Activated naive CD4-positive, alpha-beta T cell treated with anti-CD3 and anti-CD28 coated beads, Interleukin-2, amount 10 ng/mL, durations not matched to agents 7 days and 5 days (primary cell): ENCODE measurements around the gene USP6.
"Not testable (repeated sequence)": the region's sequence is repeated elsewhere in the genome, so short reads cannot be mapped to it uniquely, and the experiment has no call there.

Experiments
- CTCF ChIA-PET: fragments of 350-600 bp; sonication (Branson Sonifier 250); formaldehyde crosslinking; loops from one replicate; lab custom pipeline; 2021; ENCODE audit warnings: antibody characterized with exemption; lab: Charles Lee
- DNase-seq: peaks from one replicate; pipeline ENCODE4 v3.0.0-alpha.2; 2020
- H3K27ac Mint-ChIP-seq: one replicate; pipeline ENCODE4 v1.8.0; 2021; ENCODE audit warnings: mild to moderate bottlenecking, moderate library complexity, mixed read lengths
- H3K27me3 Mint-ChIP-seq: one replicate; pipeline ENCODE4 v1.8.0; 2021; ENCODE audit warnings: mild to moderate bottlenecking, mixed read lengths
- H3K36me3 Mint-ChIP-seq: one replicate; pipeline ENCODE4 v1.8.0; 2021; ENCODE audit warnings: mixed read lengths
- H3K4me1 Mint-ChIP-seq: one replicate; pipeline ENCODE4 v1.8.0; 2021; ENCODE audit warnings: mixed read lengths
- H3K4me3 Mint-ChIP-seq: one replicate; pipeline ENCODE4 v1.8.0; 2021; ENCODE audit warnings: mild to moderate bottlenecking, moderate library complexity, mixed read lengths
- H3K9me3 Mint-ChIP-seq: one replicate; pipeline ENCODE4 v1.8.0; 2021; ENCODE audit warnings: mixed read lengths

The USP6 gene

DNA sequence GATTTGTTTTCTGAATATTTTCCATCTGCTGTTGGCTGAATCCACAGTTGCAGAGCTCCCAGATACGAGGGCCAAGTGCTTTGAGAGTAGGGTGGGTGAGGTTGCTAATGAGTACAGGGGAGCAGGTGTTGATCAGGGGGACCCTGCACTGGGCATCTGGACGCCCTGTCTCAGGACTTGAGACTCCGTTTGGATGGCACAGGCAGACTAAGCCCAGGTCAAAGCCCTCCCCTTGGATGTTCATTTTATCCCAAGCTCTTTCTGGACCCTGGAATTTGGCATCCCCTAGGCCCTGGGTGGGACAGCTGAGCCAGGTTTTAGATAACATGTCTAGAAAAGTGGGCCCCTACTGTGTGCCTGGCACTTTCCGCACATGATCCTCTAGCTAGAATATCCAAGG lies 12.1 kb downstream of the USP6 start:
- Mint-ChIP-seq H3K27me3 (peaks cover 44% of the 10 kb centered on the region), H3K36me3 (no peaks in the 10 kb centered on the region), H3K27ac (no peak overlapping the region), H3K4me3 (no peak overlapping the region), H3K4me1 (no peaks in the 10 kb centered on the region), H3K9me3 (no peaks in the 10 kb centered on the region)
- DNase-seq = no peak
- CTCF ChIA-PET = no interaction called here

DNA sequence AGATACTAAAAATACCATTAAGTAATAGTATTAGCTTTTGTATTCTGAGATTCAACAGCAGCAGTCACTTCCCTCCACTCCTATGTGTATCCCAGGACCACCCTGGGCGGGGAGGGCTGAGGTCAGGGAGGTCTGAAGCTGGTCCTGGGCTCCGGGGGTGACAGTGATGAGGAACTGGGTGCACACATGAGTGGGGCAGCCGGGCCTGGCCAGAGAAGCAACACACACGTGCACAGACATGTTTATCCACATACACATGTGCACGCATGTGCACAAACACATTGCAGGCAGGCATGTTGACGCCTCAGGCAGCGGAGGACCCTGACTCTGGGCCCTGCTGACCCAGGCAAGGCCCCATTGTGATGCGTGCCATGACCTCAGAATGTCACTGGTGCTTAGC lies 12.6 kb downstream of the USP6 start:
- CTCF ChIA-PET, H3K36me3 Mint-ChIP-seq, DNase-seq, H3K9me3 Mint-ChIP-seq, H3K27ac Mint-ChIP-seq, H3K4me3 Mint-ChIP-seq, H3K4me1 Mint-ChIP-seq: not testable (repeated sequence)
- H3K27me3 Mint-ChIP-seq = peaks cover 42% of the 10 kb centered on the region

DNA sequence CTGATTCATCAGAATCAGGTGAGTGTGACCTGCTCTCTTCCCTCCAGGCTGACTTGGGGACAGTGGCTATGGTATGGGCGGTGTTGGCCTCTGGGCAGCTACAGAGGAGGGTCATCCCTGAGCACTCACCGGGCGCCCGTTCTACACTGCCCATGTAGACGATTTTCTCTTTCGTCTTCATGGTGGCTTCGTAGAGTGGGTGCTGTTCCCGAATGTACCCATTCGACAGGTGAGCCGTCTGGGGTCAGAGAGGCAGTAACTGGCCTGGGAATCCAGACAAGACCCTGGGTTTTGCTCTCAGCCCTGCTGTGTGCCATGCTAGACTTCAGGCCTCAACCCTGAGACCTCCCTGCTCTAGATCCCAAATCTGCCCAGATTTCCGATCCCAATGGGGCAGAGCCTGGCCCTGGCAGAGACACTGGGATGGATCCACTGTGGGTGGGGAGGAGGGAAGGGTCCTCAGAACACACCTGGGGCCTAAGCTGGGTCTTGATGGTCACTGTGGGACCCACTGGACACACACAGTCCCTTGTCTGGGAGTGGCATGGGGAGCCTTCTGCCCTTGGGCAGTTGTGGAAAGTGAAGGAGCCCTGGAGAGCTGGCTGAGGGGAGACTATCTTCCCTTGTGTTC lies 13.2 kb downstream of the USP6 start:
- CTCF ChIA-PET = no interaction called here
- no peak overlapping the region for H3K27ac Mint-ChIP-seq
- H3K4me3 Mint-ChIP-seq = no peak overlapping the region
- H3K36me3 Mint-ChIP-seq = no peaks in the 10 kb centered on the region
- H3K9me3 Mint-ChIP-seq = no peaks in the 10 kb centered on the region
- H3K27me3 Mint-ChIP-seq = peaks cover 40% of the 10 kb centered on the region
- no peaks in the 10 kb centered on the region for H3K4me1 Mint-ChIP-seq
- DNase-seq = no peak

DNA sequence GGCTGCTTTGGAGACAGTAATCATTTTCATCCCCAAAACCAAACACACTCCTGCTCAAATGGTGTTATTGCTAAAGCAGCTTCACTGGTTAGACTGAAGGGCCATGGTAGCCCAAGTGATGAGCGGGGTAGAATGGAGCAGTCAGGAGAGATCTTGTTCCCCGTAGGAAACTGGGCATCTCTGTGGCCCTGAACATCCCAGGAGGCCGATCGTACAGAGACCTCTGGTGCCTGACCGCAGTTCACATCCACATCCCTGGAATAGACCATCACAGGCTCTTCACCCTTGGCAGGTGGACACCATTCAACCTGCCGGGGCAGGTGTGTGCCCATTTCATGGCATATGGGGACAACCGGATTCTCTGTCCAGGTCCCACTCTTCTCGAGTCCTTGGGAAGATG lies 13.9 kb downstream of the USP6 start:
- H3K9me3 Mint-ChIP-seq, H3K27ac Mint-ChIP-seq, H3K36me3 Mint-ChIP-seq, DNase-seq, H3K4me3 Mint-ChIP-seq, CTCF ChIA-PET, H3K4me1 Mint-ChIP-seq: not testable (repeated sequence)
- peaks cover 37% of the 10 kb centered on the region for H3K27me3 Mint-ChIP-seq

DNA sequence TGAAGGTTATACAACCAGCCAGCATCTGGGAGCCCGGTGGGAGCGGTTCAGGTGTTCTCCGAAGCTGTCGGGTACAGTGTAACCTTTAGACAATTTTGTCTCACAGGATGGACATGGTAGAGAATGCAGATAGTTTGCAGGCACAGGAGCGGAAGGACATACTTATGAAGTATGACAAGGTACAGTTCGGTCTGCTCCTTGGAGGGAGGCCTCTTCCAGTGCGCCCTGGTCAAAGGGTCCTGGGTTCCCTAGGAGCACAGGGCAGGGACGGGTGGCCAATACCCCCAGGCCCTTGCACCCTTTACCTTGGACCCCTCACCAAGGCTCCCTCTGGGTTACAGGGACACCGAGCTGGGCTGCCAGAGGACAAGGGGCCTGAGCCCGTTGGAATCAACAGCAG lies 14.4 kb downstream of the USP6 start:
- H3K4me1 Mint-ChIP-seq, H3K9me3 Mint-ChIP-seq, CTCF ChIA-PET, H3K27ac Mint-ChIP-seq, H3K4me3 Mint-ChIP-seq, DNase-seq, H3K36me3 Mint-ChIP-seq: not testable (repeated sequence)
- peaks cover 35% of the 10 kb centered on the region for H3K27me3 Mint-ChIP-seq

DNA sequence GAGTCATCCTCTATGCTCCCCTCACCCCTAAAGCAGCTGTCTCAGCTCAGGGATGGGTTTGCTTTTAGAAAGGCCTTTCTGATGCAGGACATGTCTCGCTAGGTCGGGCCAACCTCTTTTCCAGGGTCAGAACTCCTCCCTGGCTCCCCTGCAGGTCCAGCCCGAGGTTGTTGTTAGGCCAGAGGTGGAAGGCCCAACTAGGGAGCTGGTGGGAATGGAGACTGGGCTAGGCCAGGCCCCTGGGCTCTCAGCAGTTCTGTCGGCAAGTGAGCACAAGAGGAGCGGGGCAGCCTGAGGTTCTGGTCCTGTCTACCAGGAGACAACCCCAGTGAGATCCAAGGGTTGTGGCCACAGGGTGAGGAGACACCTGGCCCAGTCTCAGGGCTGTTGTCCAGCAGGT lies 14.9 kb downstream of the USP6 start:
- H3K4me1 Mint-ChIP-seq, H3K36me3 Mint-ChIP-seq, H3K27ac Mint-ChIP-seq, CTCF ChIA-PET, DNase-seq, H3K9me3 Mint-ChIP-seq, H3K4me3 Mint-ChIP-seq: not testable (repeated sequence)
- H3K27me3 Mint-ChIP-seq = peaks cover 32% of the 10 kb centered on the region

DNA sequence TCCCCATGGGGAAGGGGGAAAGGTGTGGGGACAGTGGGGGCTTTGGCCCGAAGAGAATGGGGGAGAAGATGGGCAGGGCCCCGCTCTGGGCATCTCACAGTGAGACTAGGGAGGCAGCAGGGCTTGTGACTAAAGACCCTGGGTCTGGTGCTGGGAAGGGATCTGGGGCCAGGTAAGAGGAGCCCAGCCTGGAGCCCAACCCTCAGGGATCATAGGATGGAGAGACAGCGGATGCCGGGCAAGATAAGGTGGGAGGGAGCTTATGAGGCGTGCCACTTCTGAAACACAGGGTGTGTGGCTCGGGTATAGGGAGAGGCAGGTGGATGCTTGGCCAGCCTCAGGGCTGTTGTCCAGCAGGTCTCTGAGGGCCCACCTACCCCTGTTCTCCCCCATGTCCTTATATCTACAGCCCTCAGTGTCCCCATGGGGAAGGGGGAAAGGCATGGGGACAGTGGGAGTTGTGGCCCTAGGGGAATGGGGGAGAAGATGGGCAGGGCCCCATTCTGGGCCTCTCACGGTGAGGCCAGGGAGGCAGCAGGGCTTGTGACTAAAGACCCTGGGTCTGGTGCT lies 15.4 kb downstream of the USP6 start:
- H3K4me3 Mint-ChIP-seq = no peak overlapping the region
- H3K9me3 Mint-ChIP-seq = no peaks in the 10 kb centered on the region
- H3K27me3 Mint-ChIP-seq = peaks cover 27% of the 10 kb centered on the region
- CTCF ChIA-PET = no interaction called here
- no peaks in the 10 kb centered on the region for H3K36me3 Mint-ChIP-seq
- H3K27ac Mint-ChIP-seq = no peak overlapping the region
- no peak for DNase-seq
- no peaks in the 10 kb centered on the region for H3K4me1 Mint-ChIP-seq

DNA sequence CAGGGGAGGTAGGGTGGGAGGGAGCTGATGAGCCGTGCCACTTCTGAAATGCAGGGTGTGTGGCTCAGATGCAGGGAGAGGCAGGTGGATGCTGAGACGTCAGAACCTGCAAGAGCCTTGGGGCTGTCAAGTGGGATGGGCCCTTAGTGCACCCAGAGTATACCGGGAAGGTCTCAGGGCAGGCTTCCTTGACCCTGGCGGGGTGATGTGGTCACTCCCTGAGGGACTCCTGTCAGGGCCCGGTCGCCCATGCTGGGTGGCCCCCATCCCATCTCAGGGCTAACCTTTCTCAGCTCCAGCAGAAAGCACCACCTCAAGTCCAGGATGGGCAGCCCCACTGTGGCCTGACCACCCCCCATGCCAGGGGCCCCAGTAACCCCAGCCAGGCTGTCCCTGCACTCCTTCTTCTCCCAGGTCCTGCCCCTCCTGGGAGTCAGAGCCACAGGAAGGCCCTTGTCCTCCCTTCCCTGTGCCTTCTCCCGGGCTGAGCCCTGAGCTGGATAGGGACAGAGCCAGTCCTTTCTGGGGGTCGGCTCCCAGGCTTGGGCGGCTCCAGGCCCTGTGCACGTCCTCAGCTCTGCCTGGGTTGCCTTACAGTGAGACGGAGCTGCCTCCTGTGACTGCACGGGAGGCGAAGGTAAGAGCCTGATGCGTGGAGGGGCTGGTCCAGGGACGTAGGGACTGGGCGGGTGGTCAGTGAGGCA lies 16.1 kb downstream of the USP6 start:
- H3K27ac Mint-ChIP-seq, H3K4me3 Mint-ChIP-seq, CTCF ChIA-PET, DNase-seq, H3K36me3 Mint-ChIP-seq, H3K9me3 Mint-ChIP-seq, H3K4me1 Mint-ChIP-seq: not testable (repeated sequence)
- peaks cover 23% of the 10 kb centered on the region for H3K27me3 Mint-ChIP-seq

DNA sequence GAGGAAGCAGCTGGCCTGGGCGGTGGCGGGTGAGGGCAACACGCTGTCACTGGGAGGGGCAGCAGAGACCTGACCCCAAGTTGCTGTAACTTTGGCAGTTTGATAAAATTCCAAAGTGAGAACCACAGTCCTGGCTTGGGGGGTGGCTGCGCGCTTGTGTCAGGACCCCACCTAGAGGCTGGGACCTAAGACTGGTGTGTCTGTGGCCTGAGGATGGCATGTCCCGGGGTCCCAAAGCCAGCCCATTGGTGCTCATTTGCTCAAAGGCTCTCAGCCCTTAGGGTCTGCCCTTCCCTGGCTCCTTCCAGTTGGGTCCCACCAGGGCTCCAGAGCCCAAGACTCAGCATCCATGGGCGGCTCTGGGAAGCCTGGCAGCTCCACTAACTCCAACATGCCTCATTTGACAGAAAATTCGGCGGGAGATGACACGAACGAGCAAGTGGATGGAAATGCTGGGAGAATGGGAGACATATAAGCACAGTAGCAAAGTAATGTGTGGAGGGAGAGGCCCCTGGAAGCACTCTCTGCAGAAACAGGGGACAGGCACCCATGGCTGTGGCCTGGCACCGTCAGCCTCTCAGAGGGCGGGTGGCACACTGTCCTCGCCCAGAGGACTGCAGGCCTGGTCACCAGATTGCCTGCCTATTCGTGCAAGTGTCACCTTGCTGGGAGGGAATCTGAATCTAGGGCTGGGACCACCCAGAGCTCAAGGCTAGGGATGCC lies 16.8 kb downstream of the USP6 start:
- DNase-seq, H3K4me3 Mint-ChIP-seq, H3K9me3 Mint-ChIP-seq, CTCF ChIA-PET, H3K36me3 Mint-ChIP-seq, H3K4me1 Mint-ChIP-seq, H3K27ac Mint-ChIP-seq: not testable (repeated sequence)
- H3K27me3 Mint-ChIP-seq = peaks cover 18% of the 10 kb centered on the region

DNA sequence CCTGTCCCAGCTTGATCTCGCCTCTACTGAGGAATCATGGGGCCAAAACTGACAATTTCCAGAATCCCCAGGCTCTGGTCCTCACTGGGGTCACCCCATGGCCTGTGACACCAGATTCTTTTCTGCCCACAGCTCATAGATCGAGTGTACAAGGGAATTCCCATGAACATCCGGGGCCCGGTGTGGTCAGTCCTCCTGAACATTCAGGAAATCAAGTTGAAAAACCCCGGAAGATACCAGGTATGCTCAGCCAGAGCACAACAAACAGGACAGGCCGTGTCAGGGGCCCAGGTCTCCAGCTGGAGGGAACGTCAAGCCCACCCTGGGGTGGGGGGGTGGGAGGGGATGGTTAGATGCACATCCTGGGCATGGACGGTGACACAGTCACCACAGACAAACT lies 17.5 kb downstream of the USP6 start:
- Mint-ChIP-seq H3K27ac (no peak overlapping the region), H3K27me3 (peaks cover 18% of the 10 kb centered on the region), H3K4me3 (no peak overlapping the region), H3K9me3 (no peaks in the 10 kb centered on the region), H3K4me1 (no peaks in the 10 kb centered on the region), H3K36me3 (no peaks in the 10 kb centered on the region)
- no peak for DNase-seq
- CTCF ChIA-PET = no interaction called here

DNA sequence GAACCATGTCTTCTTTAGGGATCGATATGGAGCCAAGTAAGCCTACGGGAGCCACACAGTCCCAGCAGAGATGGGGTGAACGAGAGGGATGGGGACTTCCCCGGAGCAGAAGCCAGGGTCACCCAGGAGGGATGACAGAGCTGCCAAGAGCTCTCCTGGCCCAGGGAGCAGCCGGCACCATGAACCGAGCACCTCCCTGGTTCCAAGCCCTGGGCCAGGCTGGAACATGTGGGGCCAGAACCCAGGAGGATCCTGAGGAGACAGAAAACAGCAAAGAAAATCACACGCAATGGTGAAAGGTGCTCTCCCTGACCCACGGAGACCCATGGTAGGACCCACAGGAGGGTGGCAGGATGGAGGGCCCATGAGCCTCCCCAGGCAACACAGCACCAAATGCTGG lies 18.1 kb downstream of the USP6 start:
- DNase-seq, H3K4me3 Mint-ChIP-seq, H3K4me1 Mint-ChIP-seq, H3K9me3 Mint-ChIP-seq, H3K27ac Mint-ChIP-seq, H3K36me3 Mint-ChIP-seq: not testable (repeated sequence)
- CTCF ChIA-PET = interaction anchor here (0.5 kb wide), 1 partner anchor 223 kb away, joined by 4 read pairs; no protein-coding TSS in a partner anchor
- H3K27me3 Mint-ChIP-seq = peaks cover 18% of the 10 kb centered on the region

DNA sequence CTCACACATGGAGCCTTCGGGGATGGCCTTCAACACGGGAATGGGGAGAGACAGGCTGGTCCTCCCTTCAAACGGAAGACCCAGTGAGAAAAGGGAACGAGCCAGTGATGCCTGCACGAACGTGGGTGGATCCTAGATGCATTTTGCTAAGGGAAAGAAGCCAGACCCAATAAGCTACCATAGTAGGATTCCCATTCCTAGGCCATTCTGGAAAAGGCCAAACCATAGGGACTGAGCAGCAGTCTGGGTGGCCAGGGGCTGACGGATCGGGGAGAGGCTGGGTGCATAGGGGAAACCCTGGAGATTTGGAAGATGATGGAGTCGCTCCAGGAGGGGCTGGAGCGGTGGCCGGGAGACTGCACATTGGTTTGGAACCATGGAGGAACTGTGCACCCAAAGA lies 18.7 kb downstream of the USP6 start:
- H3K4me3 Mint-ChIP-seq, H3K27ac Mint-ChIP-seq, H3K9me3 Mint-ChIP-seq, H3K36me3 Mint-ChIP-seq, CTCF ChIA-PET, DNase-seq, H3K4me1 Mint-ChIP-seq: not testable (repeated sequence)
- peaks cover 18% of the 10 kb centered on the region for H3K27me3 Mint-ChIP-seq

DNA sequence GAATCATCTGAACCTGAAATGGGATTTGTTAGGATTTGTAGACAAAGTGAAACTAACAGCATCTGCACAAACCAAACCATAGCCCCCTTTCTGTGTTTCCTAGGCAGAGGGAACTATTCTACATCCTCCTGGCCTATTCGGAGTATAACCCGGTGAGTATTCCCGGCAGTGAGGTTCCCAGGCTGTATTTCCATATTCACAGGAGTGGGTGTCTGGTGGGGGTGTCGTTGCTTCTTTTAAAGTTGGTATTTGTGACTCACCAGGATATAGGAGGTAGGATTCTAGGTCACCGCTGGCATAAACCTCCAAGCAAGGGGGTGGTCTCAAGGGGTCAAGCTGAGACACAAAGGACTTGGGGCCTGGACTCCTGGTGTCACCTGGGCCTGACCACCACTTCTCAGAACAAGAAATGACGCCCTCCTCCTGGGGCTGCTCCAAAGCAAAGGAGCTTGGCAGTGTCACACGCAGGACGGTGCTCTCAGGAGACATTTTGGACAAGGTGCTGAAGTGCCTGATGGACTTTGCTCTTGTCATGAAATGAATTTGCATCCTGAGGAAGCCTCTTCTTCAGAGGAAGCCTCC lies 19.4 kb downstream of the USP6 start:
- H3K9me3 Mint-ChIP-seq, H3K27ac Mint-ChIP-seq, DNase-seq, H3K4me3 Mint-ChIP-seq, CTCF ChIA-PET, H3K4me1 Mint-ChIP-seq, H3K36me3 Mint-ChIP-seq: not testable (repeated sequence)
- peaks cover 18% of the 10 kb centered on the region for H3K27me3 Mint-ChIP-seq

DNA sequence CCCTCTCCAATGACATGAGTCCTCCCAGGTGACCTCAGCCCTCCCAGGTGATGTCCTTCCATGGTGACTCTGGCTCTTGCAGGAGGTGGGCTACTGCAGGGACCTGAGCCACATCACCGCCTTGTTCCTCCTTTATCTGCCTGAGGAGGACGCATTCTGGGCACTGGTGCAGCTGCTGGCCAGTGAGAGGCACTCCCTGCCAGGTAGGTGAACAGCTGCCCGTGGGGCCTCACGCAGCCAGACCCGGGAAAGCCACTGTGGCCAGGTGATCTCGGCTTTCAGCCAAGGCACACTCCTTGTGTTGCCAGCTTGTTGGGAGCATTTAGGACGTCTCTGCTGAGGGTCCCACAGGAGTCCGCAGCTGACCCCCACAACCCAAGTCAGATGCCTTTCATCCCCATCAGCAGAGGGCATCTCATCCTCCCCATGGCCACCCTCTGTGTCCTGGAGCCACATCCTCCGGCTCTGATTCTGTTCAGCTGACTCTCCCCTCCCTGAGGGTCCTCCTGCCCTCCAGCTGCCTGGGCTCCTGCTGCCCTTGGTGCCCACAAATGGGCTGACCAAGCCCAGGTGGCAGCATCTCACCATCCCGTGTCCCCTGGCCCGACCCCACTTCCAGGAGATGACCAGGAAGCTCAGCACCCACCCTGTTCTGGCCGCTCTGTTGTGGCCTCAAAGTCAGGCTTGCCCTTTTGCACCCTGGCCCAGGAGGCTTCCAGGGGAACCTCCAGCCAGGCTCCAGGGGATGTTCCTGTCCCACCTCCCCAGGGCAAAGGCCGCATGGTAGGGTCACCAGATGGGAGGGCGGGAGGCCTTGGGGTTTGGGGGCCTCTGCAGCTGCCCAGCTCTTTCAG lies 20.1 kb downstream of the USP6 start:
- H3K36me3 Mint-ChIP-seq = no peaks in the 10 kb centered on the region
- H3K9me3 Mint-ChIP-seq = no peaks in the 10 kb centered on the region
- DNase-seq = no peak
- peaks cover 18% of the 10 kb centered on the region for H3K27me3 Mint-ChIP-seq
- CTCF ChIA-PET = no interaction called here
- H3K27ac Mint-ChIP-seq = no peak overlapping the region
- no peaks in the 10 kb centered on the region for H3K4me1 Mint-ChIP-seq
- no peak overlapping the region for H3K4me3 Mint-ChIP-seq
